ENCODE results near the gene BICD2. TPM values are rescaled to one million over a fixed set of nuclear protein-coding genes. Genes with fewer than 3 reads are reported as not detected.

Gene BICD2
- total RNA-seq (2022; extraction: Qiagen RNA extraction): 27.7 to 33.7 TPM (median 33.1 TPM) in 5 replicates

DNA sequence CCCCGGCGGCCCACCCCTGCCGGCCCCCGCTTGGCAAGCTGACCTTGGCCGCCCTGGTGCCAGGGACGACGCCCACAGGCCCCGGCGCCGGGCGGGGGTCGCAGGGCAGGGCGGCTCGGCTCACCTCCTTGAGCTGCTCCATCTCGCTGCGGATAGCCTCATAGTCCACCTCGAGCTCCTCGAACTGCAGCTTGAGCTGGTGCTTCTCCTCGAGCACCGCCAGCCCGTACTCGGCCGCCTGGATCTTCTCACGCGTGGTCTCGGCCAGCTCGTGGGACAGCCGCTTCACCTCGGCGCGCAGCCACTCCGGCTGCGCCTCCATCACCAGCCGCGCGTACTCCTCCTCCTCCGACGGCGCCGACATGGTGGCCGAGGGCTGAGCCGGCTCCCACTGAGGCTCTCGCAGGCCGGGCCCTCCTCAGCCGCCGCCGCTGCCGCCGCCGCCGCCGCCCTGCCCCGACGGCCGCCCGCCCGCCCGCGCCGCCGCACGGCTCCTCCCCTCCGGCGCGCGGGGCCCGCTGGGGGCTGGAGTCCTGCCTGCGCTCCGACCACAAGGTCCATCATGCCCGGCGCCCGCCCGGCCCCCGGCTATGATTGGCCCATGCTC lies at the start of gene BICD2:
BICD2 (minus strand) TSS at position 453 of the 607 bp plus-strand sequence; CDS start at position 364, 89 bp downstream.

DNA sequence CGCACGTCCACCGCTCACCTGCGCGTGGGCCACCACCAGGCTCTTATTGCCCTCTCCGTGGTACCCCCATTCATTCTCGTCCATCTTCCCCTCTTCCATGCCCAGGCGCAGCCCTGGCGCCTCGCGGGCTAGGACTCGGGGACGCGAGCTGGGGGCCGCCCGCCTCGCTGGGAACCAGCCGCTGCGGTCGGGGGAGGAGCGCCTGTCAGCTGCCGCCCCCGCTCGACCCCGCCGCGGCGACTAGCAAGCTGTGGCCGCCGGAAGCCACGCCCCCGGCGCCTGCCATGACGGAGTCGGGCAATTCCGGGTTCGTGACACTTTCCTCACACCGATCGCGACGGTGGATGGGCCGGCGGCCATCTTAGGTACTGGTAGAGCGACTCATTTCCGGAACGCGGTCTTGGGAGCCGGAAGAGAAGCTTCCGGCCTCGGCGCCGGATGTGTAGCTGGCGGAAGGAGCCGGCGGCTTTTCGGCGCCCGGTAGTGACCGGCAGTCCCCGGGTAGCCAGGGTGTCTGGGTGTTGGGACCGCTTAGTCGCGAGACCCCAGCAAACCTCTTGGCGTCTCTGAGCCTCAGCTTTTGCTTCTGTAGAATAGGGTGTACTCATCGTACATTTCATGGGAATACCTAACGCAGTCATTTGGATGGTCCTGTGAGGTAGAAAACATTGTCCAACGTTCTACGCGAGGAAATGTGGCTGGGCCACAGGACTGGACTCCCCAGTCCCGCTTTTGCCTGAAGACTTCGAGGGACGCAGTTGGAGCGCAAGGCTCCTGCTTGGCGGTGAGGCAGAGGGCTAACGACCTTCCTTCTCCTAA lies 94.5 kb downstream of the BICD2 start, which contains the start of gene IPPK:
IPPK (minus strand) TSS at position 242 of the 819 bp plus-strand sequence; CDS start at position 99, 143 bp downstream.

Other genes with a start within 250 kb of the BICD2 start
- gene ECM2, start 228.8 kb downstream of the BICD2 start, total RNA-seq (2022; extraction: Qiagen RNA extraction): 0.09 to 0.17 TPM (median 0.13 TPM) in 5 replicates
- 11.9 to 13.0 TPM (median 12.3 TPM) in 5 replicates for gene IPPK, start 94.7 kb downstream of the BICD2 start, total RNA-seq (2022; extraction: Qiagen RNA extraction)
- 1.6 to 3.0 TPM (median 2.3 TPM) in 5 replicates for gene ZNF484, start 113.2 kb upstream of the BICD2 start, total RNA-seq (2022; extraction: Qiagen RNA extraction)
- 0.10 to 0.93 TPM (median 0.27 TPM) in 5 replicates for gene FGD3, start 182.7 kb upstream of the BICD2 start, total RNA-seq (2022; extraction: Qiagen RNA extraction)

Measured in A549 treated with Hydrocortisone at 1 μM for 4 hours (cell line).